Esophagus muscularis mucosa (tissue), 4 donors: ENCODE results near the gene CENPO. TPM values are rescaled to one million over a fixed set of nuclear protein-coding genes. Genes with fewer than 3 reads are reported as not detected.
A peak's percentile ranks its signal among the peaks of the same experiment; 100 is the strongest.

Experiments used
- DNase-seq: peaks from one replicate; pipeline ENCODE4 v3.0.0-alpha.2; 2017; ENCODE audit errors: extremely low spot score
- H3K27ac ChIP-seq, 4 donors: fragments of 200-600 bp; sonication (generic); replicated peaks in 1 of 4; 1 replicate in 3 of 4; 2 replicates in 1 of 4; pipeline ENCODE4 v1.5.1; 2016 to 2019; ENCODE audit warnings: mild to moderate bottlenecking in 1 of 4
- H3K27me3 ChIP-seq, 4 donors: fragments of 200-600 bp; sonication (generic); one replicate each; pipeline versions ENCODE4 v1.5.1 to v1.6.0; 2016 to 2019
- H3K36me3 ChIP-seq, 4 donors: fragments of 200-600 bp; sonication (generic); one replicate each; pipeline ENCODE4 v1.5.1; 2016 to 2019
- H3K4me1 ChIP-seq, 4 donors: fragments of 200-600 bp; sonication (generic); one replicate each; pipeline ENCODE4 v1.5.1; 2016 to 2019
- H3K4me3 ChIP-seq, 4 donors: fragments of 200-600 bp; sonication (generic); 1 replicate in 2 of 4; 2 replicates in 2 of 4; pipeline ENCODE4 v1.5.1; 2016 to 2019; ENCODE audit warnings: mild to moderate bottlenecking in 4 of 4, moderate library complexity in 1 of 4
- H3K9me3 ChIP-seq, 4 donors: fragments of 200-600 bp; sonication (generic); 1 replicate in 3 of 4; 2 replicates in 1 of 4; pipeline ENCODE4 v1.5.1; 2016 to 2019
- EP300 ChIP-seq: sonication (generic); formaldehyde crosslinking; IDR thresholded peaks from one replicate; pipeline ENCODE4 v1.6.1; 2017; ENCODE audit warnings: antibody characterized with exemption
- POLR2A ChIP-seq: fragments of 450-650 bp; IDR thresholded peaks from one replicate; pipeline ENCODE4 v1.6.1; 2017; ENCODE audit warnings: antibody characterized with exemption, moderate library complexity, mild to moderate bottlenecking, low read depth
- POLR2AphosphoS5 ChIP-seq, 2 donors: sonication (generic); formaldehyde crosslinking; IDR thresholded peaks; one replicate each; pipeline ENCODE4 v1.6.1; 2017; ENCODE audit warnings: antibody characterized with exemption in 2 of 2
- WGBS: methylation state at CpG from one replicate; pipeline ENCODE4 v1.1.5; 2018; 5-methylcytosine and 5-hydroxymethylcytosine counted together
- intact Hi-C: fragments of 100-400 bp; cut with DNase I; formaldehyde crosslinking; loops from one replicate; pipeline ENCODE4 v1.15.1; 2023
- total RNA-seq, 4 donors: library from RNA; depleted of rRNA; stranded (reverse); fragments of >200 nt; gene quantifications; one replicate each; pipeline versions ENCODE4 v1.1.0 to v1.2.1, GENCODE V29; 2016
- TF ChIP-seq, protein P1 (sequence below), 3 experiments: fragments of 200-600 bp in 2 of 3; fragments of 450-650 bp in 1 of 3; sonication (generic) in 2 of 3; IDR thresholded peaks; one replicate each; pipeline ENCODE4 v1.5.1; 2017 to 2019; ENCODE audit warnings: antibody characterized with exemption in 3 of 3, mild to moderate bottlenecking in 2 of 3, moderate library complexity in 1 of 3

The CENPO gene
- total RNA-seq, 4 donors from 2014 or later, result 1.2 to 2.7 (median 1.4) TPM

- TF ChIP-seq POLR2AphosphoS5 (IDR thresholded peaks at IDR 0.05), result no peak
- TF ChIP-seq POLR2A, result no peak
- TF ChIP-seq, protein P1, sequence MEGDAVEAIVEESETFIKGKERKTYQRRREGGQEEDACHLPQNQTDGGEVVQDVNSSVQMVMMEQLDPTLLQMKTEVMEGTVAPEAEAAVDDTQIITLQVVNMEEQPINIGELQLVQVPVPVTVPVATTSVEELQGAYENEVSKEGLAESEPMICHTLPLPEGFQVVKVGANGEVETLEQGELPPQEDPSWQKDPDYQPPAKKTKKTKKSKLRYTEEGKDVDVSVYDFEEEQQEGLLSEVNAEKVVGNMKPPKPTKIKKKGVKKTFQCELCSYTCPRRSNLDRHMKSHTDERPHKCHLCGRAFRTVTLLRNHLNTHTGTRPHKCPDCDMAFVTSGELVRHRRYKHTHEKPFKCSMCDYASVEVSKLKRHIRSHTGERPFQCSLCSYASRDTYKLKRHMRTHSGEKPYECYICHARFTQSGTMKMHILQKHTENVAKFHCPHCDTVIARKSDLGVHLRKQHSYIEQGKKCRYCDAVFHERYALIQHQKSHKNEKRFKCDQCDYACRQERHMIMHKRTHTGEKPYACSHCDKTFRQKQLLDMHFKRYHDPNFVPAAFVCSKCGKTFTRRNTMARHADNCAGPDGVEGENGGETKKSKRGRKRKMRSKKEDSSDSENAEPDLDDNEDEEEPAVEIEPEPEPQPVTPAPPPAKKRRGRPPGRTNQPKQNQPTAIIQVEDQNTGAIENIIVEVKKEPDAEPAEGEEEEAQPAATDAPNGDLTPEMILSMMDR (IDR thresholded peaks at IDR 0.05), result no peak
- no peak for TF ChIP-seq EP300
- Histone ChIP-seq H3K27me3 (no peaks in the 10 kb centered on the region), H3K36me3 (peaks cover 0 to 4% (median 0%) of the 10 kb centered on the region in 4 donors), H3K9me3 (no peaks in the 10 kb centered on the region), H3K27ac (no peak overlapping the region), H3K4me3 (no peak overlapping the region), H3K4me1 (peaks cover 22 to 42% (median 34%) of the 10 kb centered on the region in 4 donors)
- 100% methylated on average over 4 of the region's 5 CpGs for WGBS
- intact Hi-C loops, result no loop called here
- DNase-seq, result no peak
Observed at GRCh38 chr2:24870440-24870839, 77.2 kb downstream of the CENPO start.

DNA sequence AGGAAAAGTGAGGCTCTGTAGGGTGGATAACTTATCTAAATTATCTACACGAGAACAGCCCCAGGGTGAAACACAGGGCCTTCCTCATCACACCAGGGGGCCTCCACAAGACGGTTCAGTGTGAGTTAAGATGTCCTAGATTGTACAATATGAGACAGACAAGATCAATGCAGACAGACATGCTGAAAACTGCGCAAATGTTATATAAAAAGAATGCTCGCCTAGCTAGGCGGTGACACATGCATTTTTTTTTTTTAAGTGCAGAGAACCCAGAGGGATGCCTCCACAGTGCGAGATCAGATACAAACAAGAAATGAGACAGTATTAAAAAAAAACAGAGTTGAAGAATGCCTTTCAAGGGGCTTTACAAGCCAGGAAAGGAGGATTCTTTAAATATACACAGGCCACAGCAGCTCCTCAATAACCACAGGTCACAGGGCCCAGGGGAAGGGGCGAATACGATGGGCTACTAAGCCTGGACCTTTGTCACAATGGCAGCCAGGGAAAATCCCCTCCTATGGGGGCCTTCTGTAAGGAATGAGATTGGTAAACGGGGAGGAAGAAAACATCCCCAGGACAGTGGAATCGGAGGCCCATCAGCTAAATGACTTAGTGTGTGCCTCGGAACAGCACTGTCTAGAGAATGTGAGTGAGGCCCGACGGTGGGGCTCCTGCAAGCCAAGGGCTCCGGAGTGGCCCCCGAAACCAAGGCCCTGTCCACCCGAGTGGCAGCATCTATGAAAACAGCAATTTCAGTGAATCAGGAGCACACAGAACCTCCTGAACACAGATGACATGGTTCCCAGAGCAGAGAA is 77.9 kb downstream of the CENPO start:
- no peaks in the 10 kb centered on the region for H3K27me3 ChIP-seq
- TF ChIP-seq, protein P1 (IDR thresholded peaks at IDR 0.05), result no peak
- TF ChIP-seq POLR2AphosphoS5 (IDR thresholded peaks at IDR 0.05) (no peak), POLR2A (no peak), EP300 (no peak)
- no peaks in the 10 kb centered on the region for H3K9me3 ChIP-seq
- H3K4me1 ChIP-seq, result peaks cover 22 to 43% (median 34%) of the 10 kb centered on the region in 4 donors
- no peak for DNase-seq
- H3K36me3 ChIP-seq, result peaks cover 0 to 4% (median 0%) of the 10 kb centered on the region in 4 donors
- WGBS, result 93% methylated on average over 16 of the region's 16 CpGs
- intact Hi-C loops, result no loop called here
- no peak overlapping the region for H3K4me3 ChIP-seq
- peak overlapping the region in 3 of 4 donors; percentile 10 to 65 (median 59) for H3K27ac ChIP-seq

- H3K4me3 ChIP-seq, result no peak overlapping the region
- peak overlapping the region; percentile 48 to 67 (median 62) for H3K27ac ChIP-seq
- intact Hi-C loops, result no loop called here
- no peaks in the 10 kb centered on the region for H3K27me3 ChIP-seq
- H3K4me1 ChIP-seq, result peaks cover 22 to 43% (median 34%) of the 10 kb centered on the region in 4 donors
- no peaks in the 10 kb centered on the region for H3K9me3 ChIP-seq
- no peak for TF ChIP-seq POLR2A
- TF ChIP-seq POLR2AphosphoS5 (IDR thresholded peaks at IDR 0.05), result peak in 1 of 2 donors; percentile 12
- DNase-seq, result no peak
- 71% methylated on average over 12 of the region's 12 CpGs for WGBS
- H3K36me3 ChIP-seq, result peaks cover 0 to 4% (median 0%) of the 10 kb centered on the region in 4 donors
Observed at GRCh38 chr2:24871852-24872333, 78.7 kb downstream of the CENPO start.

Other genes with a start within 250 kb of the CENPO start
- 10 to 100 TPM in 3 of 4 donors, 1 to 10 TPM in 1; 8.1 to 20.4 (median 15.6) TPM for gene PTRHD1, start within 50 bp of the CENPO start, total RNA-seq
- 10 to 100 TPM; 21.2 to 70.6 (median 53.8) TPM for gene ADCY3, start 126.8 kb downstream of the CENPO start, total RNA-seq
- gene DNAJC27, start 178.5 kb downstream of the CENPO start, total RNA-seq, result 1 to 10 TPM; 5.8 to 8.6 (median 7.5) TPM
- 1 to 10 TPM in 2 of 4 donors, under 1 TPM in 2; 0.65 to 2.9 (median 1.00) TPM for gene EFR3B, start 248.7 kb downstream of the CENPO start, total RNA-seq